Spleen (tissue), 7 donors: ENCODE data around the gene HRH3.

Experiments
- CTCF ChIP-seq, 11 experiments: fragments of 200-600 bp in 7 of 11; fragments of 450-650 bp in 4 of 11; sonication (generic) in 4 of 11; IDR thresholded peaks in 8 of 11; conservative IDR thresholded peaks in 3 of 11; 1 replicate in 7 of 11; 2 replicates in 4 of 11; pipeline versions ENCODE4 v1.4.0 to v1.8.0; 2016 to 2021; ENCODE audit warnings: antibody characterized with exemption in 11 of 11, inconsistent platforms in 4 of 11, mild to moderate bottlenecking in 1 of 11
- POLR2AphosphoS5 ChIP-seq, 3 donors: sonication (generic); formaldehyde crosslinking; IDR thresholded peaks; one replicate each; pipeline ENCODE4 v1.5.1; 2017; ENCODE audit warnings: antibody characterized with exemption in 3 of 3
- donor health status: DM: no; HTN: no; CAD: no; lungs with moderate emphysema.
- donor health status: DM: no; HTN: no; CAD: no.
- donor health status: DM: no; HTN: no; CAD: no.

DNA sequence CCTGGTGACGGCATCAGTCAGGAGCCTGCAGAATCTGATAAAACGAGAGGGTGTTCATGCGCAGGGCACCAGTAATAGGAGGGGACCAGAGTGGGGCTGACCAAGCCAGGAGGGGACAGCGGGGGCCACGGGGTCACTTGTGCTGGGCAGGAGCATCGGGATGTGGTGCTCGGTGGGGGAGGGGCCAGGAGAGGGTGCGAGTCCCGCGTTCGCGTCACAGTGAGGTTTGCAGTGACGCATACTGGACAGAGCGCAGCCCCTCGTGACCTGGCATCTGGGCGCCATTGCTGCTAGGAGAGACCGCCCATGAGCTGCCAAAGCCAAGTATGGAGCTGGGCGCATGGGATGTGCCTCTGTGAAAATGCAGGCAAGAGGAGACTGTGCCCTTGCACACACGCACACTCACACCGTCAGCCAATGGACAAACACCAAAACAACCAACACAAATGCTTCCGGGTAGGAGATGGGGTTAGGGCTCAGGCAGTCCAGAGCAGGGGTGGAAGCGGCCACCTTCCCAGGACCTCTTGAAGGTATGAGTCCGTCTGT lies 51.1 kb downstream of the HRH3 start:
- TF ChIP-seq CTCF (IDR thresholded peaks at IDR 0.05 in 8 of 11, conservative IDR thresholded peaks at IDR 0.05 in 3 of 11) (no peak), POLR2AphosphoS5 (IDR thresholded peaks at IDR 0.05) (no peak)
